Loucy (cell line): Measurements from ENCODE around the gene PRR9.

Experiments used
- H2AFZ ChIP-seq: fragments of 200-600 bp; sonication (generic); 2 replicates; pipeline ENCODE4 v1.6.0; 2016; ENCODE audit warnings: antibody characterized with exemption, mild to moderate bottlenecking, low read length, moderate library complexity
- H3F3A ChIP-seq: fragments of 200-600 bp; 2 replicates; pipeline ENCODE4 v1.6.0; 2016; ENCODE audit warnings: antibody characterized with exemption, low read depth, mild to moderate bottlenecking
- H3K27me3 ChIP-seq: fragments of 200-600 bp; sonication (generic); 2 replicates; pipeline ENCODE4 v1.6.1; 2014; ENCODE audit warnings: low read length, mild to moderate bottlenecking; ENCODE audit not compliant: insufficient read depth, poor library complexity, severe bottlenecking
- H3K36me3 ChIP-seq: fragments of 200-600 bp; sonication (generic); 2 replicates; pipeline ENCODE4 v1.6.1; 2016; ENCODE audit warnings: low read length; ENCODE audit not compliant: insufficient read depth
- H3K4me1 ChIP-seq: fragments of 200-600 bp; sonication (generic); 2 replicates; pipeline ENCODE4 v1.5.1; 2014; ENCODE audit warnings: low read length, mild to moderate bottlenecking; ENCODE audit not compliant: insufficient read depth, poor library complexity, severe bottlenecking
- H3K4me2 ChIP-seq: fragments of 200-600 bp; sonication (generic); 2 replicates; pipeline ENCODE4 v1.6.0; 2014; ENCODE audit warnings: antibody characterized with exemption, low read length, low read depth, mild to moderate bottlenecking; ENCODE audit not compliant: poor library complexity, severe bottlenecking
- H3K4me3 ChIP-seq: fragments of 200-600 bp; sonication (generic); 2 replicates; pipeline ENCODE4 v1.5.1; 2014; ENCODE audit warnings: low read length, mild to moderate bottlenecking, mixed read lengths; ENCODE audit not compliant: poor library complexity, severe bottlenecking
- H3K79me2 ChIP-seq: fragments of 200-600 bp; sonication (generic); 2 replicates; pipeline ENCODE4 v1.6.1; 2014; ENCODE audit warnings: low read length; ENCODE audit not compliant: insufficient read depth
- H3K9ac ChIP-seq: fragments of 200-600 bp; sonication (generic); 2 replicates; pipeline ENCODE4 v1.6.0; 2014; ENCODE audit warnings: mild to moderate bottlenecking, low read depth, low read length, moderate library complexity; ENCODE audit not compliant: poor library complexity, severe bottlenecking
- H3K9me2 ChIP-seq: fragments of 200-600 bp; sonication (generic); replicated peaks from 2 replicates; pipeline ENCODE4 v1.6.1; 2016; ENCODE audit warnings: low read depth, low read length, mixed read lengths
- H3K9me3 ChIP-seq: fragments of 200-600 bp; sonication (generic); 2 replicates; pipeline ENCODE4 v1.6.1; 2014; ENCODE audit warnings: mild to moderate bottlenecking, antibody characterized with exemption, low read length, low read depth; ENCODE audit not compliant: insufficient read depth
- H4K20me1 ChIP-seq: fragments of 200-600 bp; sonication (generic); 2 replicates; pipeline ENCODE4 v1.6.0; 2014; ENCODE audit warnings: antibody characterized with exemption, low read length, mild to moderate bottlenecking; ENCODE audit not compliant: insufficient read depth, poor library complexity, severe bottlenecking
- CTCF ChIP-seq: fragments of 200-600 bp; sonication (generic); conservative IDR thresholded peaks from 2 replicates; pipeline ENCODE4 v1.5.1; 2014; ENCODE audit warnings: mild to moderate bottlenecking, antibody characterized with exemption, low read length
- EZH2phosphoT487 ChIP-seq: fragments of 200-600 bp; IDR thresholded peaks from 2 replicates; pipeline ENCODE4 v1.6.1; 2018; ENCODE audit warnings: antibody characterized with exemption, mild to moderate bottlenecking, moderate library complexity, borderline replicate concordance

The PRR9 gene

GRCh38 chr1:153246018-153246417 is 28.6 kb downstream of the PRR9 start:
- Histone ChIP-seq H3K79me2 (no peaks in the 10 kb centered on the region), H3K9me2 (no peaks in the 10 kb centered on the region), H3K36me3 (no peaks in the 10 kb centered on the region), H3K9me3 (no peaks in the 10 kb centered on the region), H2AFZ (no peak overlapping the region), H3K4me2 (no peak overlapping the region), H3K4me3 (no peak overlapping the region), H4K20me1 (no peaks in the 10 kb centered on the region), H3F3A (no peaks in the 10 kb centered on the region), H3K27me3 (no peaks in the 10 kb centered on the region), H3K9ac (no peak overlapping the region), H3K4me1 (no peaks in the 10 kb centered on the region)
- TF ChIP-seq CTCF (no peak), EZH2phosphoT487 (no peak)

DNA sequence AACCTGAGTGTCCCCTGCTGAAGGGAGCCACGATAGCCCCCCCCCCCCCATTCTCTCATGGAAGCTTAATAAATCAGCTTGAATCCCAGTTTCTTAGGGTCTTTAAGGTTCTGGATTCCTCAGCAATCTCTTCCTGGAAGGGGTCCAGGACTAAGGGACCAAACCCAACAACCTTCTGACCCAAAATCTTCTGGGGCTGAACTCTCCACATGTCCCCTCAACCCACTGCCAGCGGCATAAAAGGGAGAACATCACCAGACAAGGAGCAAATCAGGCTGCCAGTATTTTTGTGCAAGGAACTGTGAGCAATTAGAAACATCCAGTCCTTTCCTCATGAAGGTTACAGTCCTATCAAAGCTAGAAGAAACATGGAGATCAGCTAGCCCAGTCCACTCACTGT is 29.4 kb downstream of the PRR9 start:
- Histone ChIP-seq H3K9me2 (no peaks in the 10 kb centered on the region), H4K20me1 (no peaks in the 10 kb centered on the region), H2AFZ (no peak overlapping the region), H3K9ac (no peak overlapping the region), H3K4me2 (no peak overlapping the region), H3K4me3 (no peak overlapping the region), H3K27me3 (no peaks in the 10 kb centered on the region), H3F3A (no peaks in the 10 kb centered on the region), H3K79me2 (no peaks in the 10 kb centered on the region), H3K9me3 (no peaks in the 10 kb centered on the region), H3K4me1 (no peaks in the 10 kb centered on the region), H3K36me3 (no peaks in the 10 kb centered on the region)
- TF ChIP-seq CTCF (no peak), EZH2phosphoT487 (no peak)

DNA sequence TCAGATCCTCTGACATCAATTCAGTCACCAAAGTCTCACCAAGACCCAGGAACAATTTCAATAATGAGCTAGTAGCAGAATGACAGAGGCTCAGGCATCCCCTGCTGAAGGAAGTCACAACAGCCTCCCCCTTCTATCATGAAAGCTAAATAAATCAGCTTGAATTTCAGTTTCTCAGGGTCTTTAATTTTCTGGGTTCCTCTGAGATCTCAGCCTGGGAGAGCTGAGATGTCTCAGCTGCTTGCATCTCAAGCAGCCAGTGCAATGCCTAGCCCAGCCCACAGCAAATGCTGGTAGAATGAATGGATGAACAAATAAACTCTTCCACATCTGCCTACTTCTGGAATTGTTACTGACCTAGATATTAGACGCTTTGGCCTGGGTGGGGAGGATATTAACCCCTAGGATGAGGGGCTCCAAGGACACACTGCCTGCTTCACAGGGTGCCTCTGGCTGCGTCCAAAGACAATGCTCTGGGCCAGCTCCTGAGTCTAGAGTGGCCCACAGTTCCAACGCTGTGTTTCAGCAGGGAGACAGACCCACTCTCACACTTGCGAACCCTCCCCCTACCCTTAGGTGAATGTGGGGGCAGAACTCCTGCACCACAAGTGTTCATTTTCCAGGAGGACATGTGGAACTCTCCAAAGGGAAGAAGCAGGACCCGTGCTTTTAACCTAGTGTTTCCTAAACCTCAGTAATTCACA is 30.9 kb downstream of the PRR9 start:
- H3K9me2 ChIP-seq = no peaks in the 10 kb centered on the region
- peaks cover under 1% of the 10 kb centered on the region for H3K4me1 ChIP-seq
- no peaks in the 10 kb centered on the region for H3K27me3 ChIP-seq
- no peaks in the 10 kb centered on the region for H3K36me3 ChIP-seq
- H3F3A ChIP-seq = no peaks in the 10 kb centered on the region
- no peak overlapping the region for H2AFZ ChIP-seq
- TF ChIP-seq CTCF (no peak), EZH2phosphoT487 (no peak)
- no peak overlapping the region for H3K4me3 ChIP-seq
- H3K9me3 ChIP-seq = no peaks in the 10 kb centered on the region
- no peaks in the 10 kb centered on the region for H3K79me2 ChIP-seq
- H3K4me2 ChIP-seq = no peak overlapping the region
- H3K9ac ChIP-seq = no peak overlapping the region
- no peaks in the 10 kb centered on the region for H4K20me1 ChIP-seq
